Lower leg skin (tissue), 3 donors: ENCODE results near the gene C2CD3.

Source experiments
- POLR2A ChIP-seq, 2 donors: fragments of 450-650 bp; IDR thresholded peaks; one replicate each; pipeline ENCODE4 v1.6.1; 2016 to 2017; ENCODE audit warnings: antibody characterized with exemption in 2 of 2, mild to moderate bottlenecking in 1 of 2, moderate library complexity in 1 of 2
- TF ChIP-seq, protein P1 (sequence below), 3 donors: fragments of 450-650 bp; IDR thresholded peaks; one replicate each; pipeline ENCODE4 v1.5.1; 2016; ENCODE audit warnings: antibody characterized with exemption in 3 of 3, mild to moderate bottlenecking in 3 of 3, moderate library complexity in 2 of 3

- TF ChIP-seq, protein P1, sequence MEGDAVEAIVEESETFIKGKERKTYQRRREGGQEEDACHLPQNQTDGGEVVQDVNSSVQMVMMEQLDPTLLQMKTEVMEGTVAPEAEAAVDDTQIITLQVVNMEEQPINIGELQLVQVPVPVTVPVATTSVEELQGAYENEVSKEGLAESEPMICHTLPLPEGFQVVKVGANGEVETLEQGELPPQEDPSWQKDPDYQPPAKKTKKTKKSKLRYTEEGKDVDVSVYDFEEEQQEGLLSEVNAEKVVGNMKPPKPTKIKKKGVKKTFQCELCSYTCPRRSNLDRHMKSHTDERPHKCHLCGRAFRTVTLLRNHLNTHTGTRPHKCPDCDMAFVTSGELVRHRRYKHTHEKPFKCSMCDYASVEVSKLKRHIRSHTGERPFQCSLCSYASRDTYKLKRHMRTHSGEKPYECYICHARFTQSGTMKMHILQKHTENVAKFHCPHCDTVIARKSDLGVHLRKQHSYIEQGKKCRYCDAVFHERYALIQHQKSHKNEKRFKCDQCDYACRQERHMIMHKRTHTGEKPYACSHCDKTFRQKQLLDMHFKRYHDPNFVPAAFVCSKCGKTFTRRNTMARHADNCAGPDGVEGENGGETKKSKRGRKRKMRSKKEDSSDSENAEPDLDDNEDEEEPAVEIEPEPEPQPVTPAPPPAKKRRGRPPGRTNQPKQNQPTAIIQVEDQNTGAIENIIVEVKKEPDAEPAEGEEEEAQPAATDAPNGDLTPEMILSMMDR (IDR thresholded peaks at IDR 0.05), result no peak
- TF ChIP-seq POLR2A (IDR thresholded peaks at IDR 0.05), result no peak
Measured at GRCh38 chr11:74009230-74009547, 161.6 kb downstream of the C2CD3 start.
